GM12878 (cell line): Measurements from ENCODE around the gene LASP1. TPM values are rescaled to one million over a fixed set of nuclear protein-coding genes. Genes with fewer than 3 reads are reported as not detected.

Source experiments
- ATAC-seq: fragments of 200-7000 bp; cut with Tn5 transposase; 3 replicates; pipeline ENCODE4 v1.9.1; 2020; ENCODE audit warnings: mild to moderate bottlenecking, moderate library complexity
- BruUV-seq: library from RNA; stranded (reverse); fragments of 400-500 nt; replicated peaks from 2 replicates; lab custom pipeline; 2021; lab: Mats Ljungman, UMichigan
- CTCF ChIA-PET: fragments of 300-600 bp; sonication (Branson Sonifier 250); formaldehyde crosslinking; extraction: SDS; loops from one replicate; lab custom pipeline; 2021; ENCODE audit warnings: inconsistent platforms; lab: Yijun Ruan, JAX
- POLR2A ChIA-PET: fragments of 350-600 bp; formaldehyde crosslinking; extraction: SDS; loops from one replicate; lab custom pipeline; 2021; ENCODE audit warnings: inconsistent platforms; lab: Charles Lee
- RAD21 ChIA-PET: fragments of 300-600 bp; sonication (Branson Sonifier 250); formaldehyde crosslinking; loops from one replicate; lab custom pipeline; 2023; ENCODE audit warnings: antibody characterized with exemption; ENCODE audit not compliant: unreplicated experiment; lab: Charles Lee
- SMC1A ChIA-PET: fragments of 300-600 bp; sonication (Branson Sonifier 250); formaldehyde crosslinking; loops from one replicate; lab custom pipeline; 2023; ENCODE audit not compliant: unreplicated experiment, uncharacterized antibody; lab: Charles Lee
- DNase-seq: peaks from one replicate; pipeline ENCODE4 v3.0.0-alpha.2; 2011; ENCODE audit warnings: low read depth, low spot score
- FAIRE-seq: peaks from 3 replicates; lab custom pipeline; 2011; peaks lifted over from hg19 to GRCh38; lab: Jason Lieb, UNC
- H2AFZ ChIP-seq: 2 replicates; pipeline ENCODE4 v1.6.0; 2011; ENCODE audit warnings: low read depth, low read length, control low read depth; ENCODE audit not compliant: control insufficient read depth
- H3K27ac ChIP-seq: 2 replicates; pipeline ENCODE4 v1.5.1; 2011; ENCODE audit warnings: control low read depth; ENCODE audit not compliant: control insufficient read depth, insufficient read depth
- H3K27me3 ChIP-seq, 2 experiments: replicated peaks in 1 of 2; 2 replicates each; pipeline versions ENCODE4 v1.6.0 to v1.6.1; 2011; ENCODE audit warnings: low read length in 1 of 2; ENCODE audit not compliant: control insufficient read depth in 2 of 2, insufficient read depth in 2 of 2
- H3K36me3 ChIP-seq, 2 experiments: 2 replicates each; pipeline ENCODE4 v1.5.1; 2011; ENCODE audit warnings: low read length in 1 of 2; ENCODE audit not compliant: control insufficient read depth in 2 of 2, insufficient read depth in 2 of 2
- H3K4me1 ChIP-seq: 2 replicates; pipeline ENCODE4 v1.6.1; 2011; ENCODE audit warnings: mild to moderate bottlenecking, low read length, moderate library complexity, mixed read lengths; ENCODE audit not compliant: control insufficient read depth, insufficient read depth
- H3K4me2 ChIP-seq: 2 replicates; pipeline ENCODE4 v1.6.0; 2011; ENCODE audit warnings: control low read depth; ENCODE audit not compliant: control insufficient read depth, insufficient read depth
- H3K4me3 ChIP-seq: fragments of 200-600 bp; sonication (generic); 2 replicates; pipeline ENCODE4 v1.5.1; 2016
- H3K79me2 ChIP-seq: 2 replicates; pipeline ENCODE4 v1.6.0; 2011; ENCODE audit warnings: low read length; ENCODE audit not compliant: control insufficient read depth, insufficient read depth
- H3K9ac ChIP-seq: 2 replicates; pipeline ENCODE4 v1.8.0; 2011; ENCODE audit warnings: low read length, control low read depth, mixed read lengths; ENCODE audit not compliant: control insufficient read depth, insufficient read depth
- H3K9me3 ChIP-seq: replicated peaks from 3 replicates; pipeline ENCODE4 v1.5.1; 2011; ENCODE audit warnings: mild to moderate bottlenecking, low read length; ENCODE audit not compliant: control insufficient read depth, insufficient read depth
- H4K20me1 ChIP-seq: 2 replicates; pipeline ENCODE4 v1.6.0; 2011; ENCODE audit not compliant: control insufficient read depth, insufficient read depth
- JUNB ChIP-seq: IDR thresholded peaks from 2 replicates; pipeline ENCODE4 v1.6.1; 2016; ENCODE audit warnings: antibody characterized with exemption, mild to moderate bottlenecking
- RUNX3 ChIP-seq: IDR thresholded peaks from 2 replicates; pipeline ENCODE4 v1.6.1; 2012; ENCODE audit warnings: low read length, inconsistent platforms
- SREBF2 ChIP-seq: IDR thresholded peaks from 2 replicates; pipeline ENCODE4 v1.6.1; 2012; ENCODE audit warnings: mild to moderate bottlenecking, low read length
- SUZ12 ChIP-seq: fragments of 200-600 bp; sonication (generic); IDR thresholded peaks from one replicate; pipeline ENCODE4 v1.6.1; 2018; ENCODE audit warnings: antibody characterized with exemption, mild to moderate bottlenecking; ENCODE audit not compliant: unreplicated experiment
- ZNF217 ChIP-seq: fragments of 450-650 bp; IDR thresholded peaks from 2 replicates; pipeline ENCODE4 v1.6.1; 2017; ENCODE audit warnings: antibody characterized with exemption, mild to moderate bottlenecking
- WGBS: methylation state at CpG from one replicate; pipeline ENCODE4 v1.1.6; 2016; ENCODE audit warnings: low lambda C conversion rate; ENCODE audit not compliant: insufficient replicate concordance, insufficient coverage; ENCODE audit errors: missing lambda C conversion rate; 5-methylcytosine and 5-hydroxymethylcytosine counted together
- in situ Hi-C: fragments of 300-500 bp; cut with MboI; formaldehyde crosslinking; loops from 9 replicates; pipeline ENCODE4 v1.14.3; 2018; ENCODE audit warnings: mixed read lengths
- intact Hi-C: fragments of 100-400 bp; cut with micrococcal nuclease; formaldehyde crosslinking; loops from one replicate; pipeline ENCODE4 v1.14.2; 2022; ENCODE audit not compliant: unreplicated experiment
- polyA plus RNA-seq, 11 experiments: library from polyadenylated mRNA; depleted of rRNA in 4 of 11; unstranded in 6 of 11; stranded (reverse) in 5 of 11; fragments of >200 nt; fragmentation: Nextera tagmentation in 4 of 11; fragmentation: Illumina TruSeq in 1 of 11; extraction: Ambion mirVana in 4 of 11; extraction: Trizol in 1 of 11; gene quantifications; 1 replicate in 1 of 11; 2 replicates in 10 of 11; pipeline versions ENCODE4 v1.2.1 to v1.2.3, GENCODE V29; 2011 to 2016; ENCODE audit warnings: inconsistent platforms in 2 of 11, missing spikeins in 2 of 11, low read depth in 1 of 11
- total RNA-seq, 4 experiments: library from RNA; depleted of rRNA in 3 of 4; stranded (reverse); fragments of >200 nt in 3 of 4; fragmentation: Illumina TruSeq in 1 of 4; extraction: Trizol in 1 of 4; gene quantifications; 2 replicates each; pipeline versions ENCODE4 v1.2.1 to v1.2.3, GENCODE V29; 2013 to 2021

Gene LASP1
- total and polyA plus RNA-seq, 10 of the 15 experiments (the other 5 are each of a cell fraction or from before 2014, with no cell fraction given): 21.0 to 114 (median 59.3) TPM

GRCh38 chr17:38959508-38959907 is 89.7 kb downstream of the LASP1 start:
- intact Hi-C loops: no loop called here
- DNase-seq (no peak), FAIRE-seq (no peak), ATAC-seq (no peak)
- Histone ChIP-seq H3K4me1 (no peaks in the 10 kb centered on the region), H3K27ac (no peak overlapping the region), H3K79me2 (no peaks in the 10 kb centered on the region), H2AFZ (no peak overlapping the region), H3K4me2 (no peak overlapping the region), H3K9me3 (no peaks in the 10 kb centered on the region), H4K20me1 (no peaks in the 10 kb centered on the region), H3K4me3 (no peak overlapping the region), H3K27me3 (no peaks in the 10 kb centered on the region), H3K9ac (no peak overlapping the region), H3K36me3 (no peaks in the 10 kb centered on the region)
- RAD21 ChIA-PET: no interaction called here
- CTCF ChIA-PET: no interaction called here
- 98% methylated on average over 3 of the region's 3 CpGs for WGBS
- POLR2A ChIA-PET: no interaction called here
- no TSS peak for BruUV-seq
- in situ Hi-C loops: no loop called here
- SMC1A ChIA-PET: no interaction called here
- no peak for TF ChIP-seq JUNB
- no peak for TF ChIP-seq ZNF217
- TF ChIP-seq SUZ12: no peak

- intact Hi-C loops (no loop called here), in situ Hi-C loops (no loop called here)
- CTCF ChIA-PET: interaction anchor here (0.7 to 1.0 kb wide), 2 partner anchors 23 to 61 kb away, joined by 3 read pairs; no protein-coding TSS in a partner anchor
- Histone ChIP-seq H3K79me2 (no peaks in the 10 kb centered on the region), H3K9me3 (no peaks in the 10 kb centered on the region), H3K36me3 (no peaks in the 10 kb centered on the region), H3K27me3 (no peaks in the 10 kb centered on the region), H3K4me2 (no peak overlapping the region), H2AFZ (no peak overlapping the region), H3K9ac (no peak overlapping the region), H4K20me1 (no peaks in the 10 kb centered on the region), H3K4me3 (no peak overlapping the region), H3K27ac (no peak overlapping the region), H3K4me1 (no peaks in the 10 kb centered on the region)
- POLR2A ChIA-PET: interaction anchor here (0.6 to 0.7 kb wide), 3 partner anchors 132 to 593 kb away, joined by 4 read pairs; partner anchors contain the start of gene CWC25
- TF ChIP-seq RUNX3: no peak
- TF ChIP-seq SREBF2: no peak
- no peak for ATAC-seq
- RAD21 ChIA-PET: interaction anchor here (0.9 kb wide), 1 partner anchor 42 kb away, joined by 3 read pairs; no protein-coding TSS in a partner anchor
- no peak for FAIRE-seq
- SMC1A ChIA-PET: interaction anchor here (0.6 to 1.4 kb wide), 3 partner anchors 12 to 48 kb away, joined by 3 to 9 read pairs (median 3); no protein-coding TSS in a partner anchor
- DNase-seq: no peak
- WGBS: 19% methylated on average over 2 of the region's 5 CpGs
- no TSS peak for BruUV-seq
Measured at GRCh38 chr17:38960402-38960801, 90.5 kb downstream of the LASP1 start.
